Measurements from ENCODE around the gene PF4V1.

Gene PF4V1

GRCh38 chr4:73851293-73851692 lies 1.8 kb upstream of the PF4V1 start:
- DNase-seq (ENCODE audit: low read depth in 2 of 2) = no peak
- H3K4me3 ChIP-seq (replicated peaks in 1 of 2; ENCODE audit: low read depth in 2 of 2, low read length in 2 of 2) = no peak overlapping the region
- no peak for TF ChIP-seq CTCF (IDR thresholded peaks at IDR 0.05; ENCODE audit: low read depth, low read length)

GRCh38 chr4:73852771-73853170 lies 325 bp upstream of the PF4V1 start:
- no peak for DNase-seq (ENCODE audit: low read depth in 2 of 2)
- no peak overlapping the region for H3K4me3 ChIP-seq (replicated peaks in 1 of 2; ENCODE audit: low read depth in 2 of 2, low read length in 2 of 2)
- TF ChIP-seq CTCF (IDR thresholded peaks at IDR 0.05; ENCODE audit: low read depth, low read length) = no peak

DNA sequence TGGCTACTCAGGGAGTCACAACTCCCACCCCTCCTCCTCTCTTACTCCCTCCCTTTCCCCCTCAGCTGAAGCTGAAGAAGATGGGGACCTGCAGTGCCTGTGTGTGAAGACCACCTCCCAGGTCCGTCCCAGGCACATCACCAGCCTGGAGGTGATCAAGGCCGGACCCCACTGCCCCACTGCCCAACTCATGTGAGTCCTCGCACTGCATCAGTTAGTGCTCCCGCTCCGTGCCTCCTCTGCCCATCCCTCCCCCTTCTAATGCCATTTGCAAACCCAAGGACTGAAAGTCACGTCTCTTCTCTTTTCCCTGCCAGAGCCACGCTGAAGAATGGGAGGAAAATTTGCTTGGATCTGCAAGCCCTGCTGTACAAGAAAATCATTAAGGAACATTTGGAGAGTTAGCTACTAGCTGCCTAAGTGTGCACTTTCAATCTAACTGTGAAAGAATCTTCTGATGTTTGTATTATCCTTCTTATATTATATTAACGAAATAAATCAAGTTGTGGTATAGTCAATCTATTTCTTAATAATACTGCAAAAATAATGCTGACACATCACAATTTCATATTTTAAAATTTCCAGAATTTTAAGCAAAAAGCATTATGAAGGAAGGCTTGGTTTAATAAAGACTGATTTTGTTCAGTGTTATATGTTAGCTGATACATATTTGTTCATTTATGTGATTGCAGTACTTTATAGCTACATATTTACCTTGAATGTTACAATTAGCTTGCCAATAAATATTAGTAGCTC lies 800 bp downstream of the PF4V1 start:
- H3K4me3 ChIP-seq (replicated peaks in 1 of 2; ENCODE audit: low read depth in 2 of 2, low read length in 2 of 2) = no peak overlapping the region

GRCh38 chr4:73855406-73855805 lies 2.3 kb downstream of the PF4V1 start:
- TF ChIP-seq CTCF (IDR thresholded peaks at IDR 0.05; ENCODE audit: low read depth, low read length) = no peak
- no peak overlapping the region for H3K4me3 ChIP-seq (replicated peaks in 1 of 2; ENCODE audit: low read depth in 2 of 2, low read length in 2 of 2)
- DNase-seq (ENCODE audit: low read depth in 2 of 2) = peak; percentile 43 to 69

More for the DNA sequence above, 800 bp downstream of the PF4V1 start:
- TF ChIP-seq CTCF (IDR thresholded peaks at IDR 0.05; ENCODE audit: low read depth, low read length) = no peak
- no peak for DNase-seq (ENCODE audit: low read depth in 2 of 2)

- peak; percentile 83 to 97 for DNase-seq (ENCODE audit: low read depth in 2 of 2)
- no peak overlapping the region for H3K4me3 ChIP-seq (replicated peaks in 1 of 2; ENCODE audit: low read depth in 2 of 2, low read length in 2 of 2)
- no peak for TF ChIP-seq CTCF (IDR thresholded peaks at IDR 0.05; ENCODE audit: low read depth, low read length)
Observed at GRCh38 chr4:73856518-73856917, 3.4 kb downstream of the PF4V1 start.

- peak; percentile 71 to 77 for DNase-seq (ENCODE audit: low read depth in 2 of 2)
- no peak for TF ChIP-seq CTCF (IDR thresholded peaks at IDR 0.05; ENCODE audit: low read depth, low read length)
- no peak overlapping the region for H3K4me3 ChIP-seq (replicated peaks in 1 of 2; ENCODE audit: low read depth in 2 of 2, low read length in 2 of 2)
Observed at GRCh38 chr4:73859614-73860088, 6.6 kb downstream of the PF4V1 start.

Data from cardiac fibroblast (primary cell).